GM21825 (cell line): Measurements from ENCODE around the gene WNT11.

Experiments used
- ATAC-seq: cut with Tn5 transposase; IDR thresholded peaks from one replicate; pipeline ENCODE4 v1.9.1; 2021; ENCODE audit warnings: mild to moderate bottlenecking, moderate library complexity; ENCODE audit not compliant: unreplicated experiment

WNT11 gene

DNA sequence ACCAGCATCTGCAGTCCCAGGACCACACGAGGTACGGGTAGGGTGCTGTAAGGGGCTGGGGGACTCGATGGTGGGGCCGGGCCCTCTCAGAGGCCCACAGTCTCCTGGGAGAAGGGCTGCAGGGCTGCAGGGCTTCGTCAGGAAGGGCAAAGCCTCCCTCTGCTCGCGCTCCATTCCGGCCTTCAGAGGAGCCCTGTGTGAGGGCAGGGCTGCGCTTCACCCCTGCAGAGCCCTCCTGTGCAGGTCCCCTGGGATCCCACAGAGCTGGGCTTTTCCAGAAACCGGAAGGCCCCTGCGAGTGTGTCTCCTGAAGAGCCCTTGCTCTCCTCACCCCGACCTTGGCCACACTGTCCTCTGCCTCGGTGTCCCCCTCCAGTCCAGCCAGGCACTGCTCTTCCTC, 27.2 kb downstream of the WNT11 start:
- no peak for ATAC-seq

DNA sequence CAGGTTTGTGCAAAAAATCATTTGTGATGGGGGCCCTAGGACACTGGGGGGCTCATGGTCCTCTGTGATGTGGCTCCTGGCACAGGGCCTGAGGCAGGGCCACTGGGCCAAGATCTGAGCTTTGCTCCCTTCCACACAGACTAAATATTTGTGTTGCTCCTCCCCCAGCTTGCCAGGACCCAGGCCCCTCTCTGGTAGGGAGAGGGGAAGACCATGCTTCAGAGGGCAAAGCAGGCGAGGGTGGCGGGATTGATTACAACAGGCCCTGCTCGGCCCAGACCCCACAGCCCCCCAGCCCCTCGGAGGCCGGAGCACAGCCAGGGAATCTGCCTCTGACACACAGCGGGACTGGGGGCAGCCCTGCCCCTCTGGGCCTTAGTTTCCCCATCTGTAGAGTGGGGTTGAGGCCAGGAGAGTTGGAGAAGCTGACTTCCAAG, 29.0 kb downstream of the WNT11 start:
- no peak for ATAC-seq

DNA sequence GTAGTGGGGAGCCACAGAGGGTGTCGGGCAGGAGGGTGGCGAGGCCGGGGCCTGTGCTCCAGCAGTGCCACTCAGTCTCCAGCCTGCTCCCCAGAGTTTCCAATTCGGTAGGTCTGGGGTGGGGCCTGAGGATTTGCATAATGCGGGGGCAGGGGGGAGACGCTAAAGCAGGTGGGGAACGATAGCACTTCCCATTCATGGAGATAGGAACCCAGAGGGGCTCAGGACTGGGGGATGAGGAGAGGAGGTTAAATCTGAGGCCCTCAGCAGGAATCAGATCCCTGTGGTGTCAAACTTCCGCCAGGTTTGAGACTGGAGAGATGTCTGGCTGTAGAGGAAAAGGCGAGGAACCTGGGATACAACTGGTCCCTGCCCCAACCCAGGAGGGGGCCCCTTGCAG, 29.8 kb downstream of the WNT11 start:
- ATAC-seq, result no peak

DNA sequence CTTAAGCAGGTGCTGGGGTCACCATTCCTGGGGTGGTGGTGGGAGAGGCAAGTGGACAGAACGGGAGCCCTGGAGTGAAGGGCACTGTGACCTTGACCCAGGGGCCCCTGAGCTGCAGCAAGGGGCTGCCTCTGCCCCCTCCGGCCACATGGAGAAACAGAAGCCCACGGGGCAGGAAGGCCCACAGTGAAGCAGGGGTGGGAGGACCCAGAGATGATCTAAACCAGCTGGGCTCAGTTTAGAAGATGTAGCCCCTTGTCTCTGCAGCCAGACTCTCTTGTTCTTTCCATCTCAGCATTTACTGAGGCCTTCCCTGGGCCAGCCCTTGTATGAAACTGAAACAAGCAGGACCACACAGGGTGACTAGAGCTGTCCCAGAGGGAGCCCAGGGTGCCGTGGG, 30.5 kb downstream of the WNT11 start:
- no peak for ATAC-seq

DNA sequence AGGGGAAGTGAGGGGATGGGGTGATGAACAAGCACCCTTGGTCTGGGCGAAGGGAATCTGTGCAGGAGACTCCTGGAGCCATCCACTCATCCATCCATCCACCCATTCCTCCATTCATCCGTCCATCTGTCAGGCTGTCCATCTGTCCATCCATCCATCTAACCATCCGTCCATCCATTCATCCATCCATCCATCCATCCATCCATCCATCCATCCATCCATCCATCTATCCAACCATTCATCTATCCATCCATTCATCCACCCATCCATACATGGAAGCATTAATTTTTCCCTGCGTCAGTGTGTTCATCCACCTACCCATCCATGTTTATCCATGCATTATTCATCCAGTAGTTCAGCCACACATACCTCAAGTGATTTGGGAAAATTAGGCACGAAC, 32.0 kb downstream of the WNT11 start:
- ATAC-seq, result no peak

DNA sequence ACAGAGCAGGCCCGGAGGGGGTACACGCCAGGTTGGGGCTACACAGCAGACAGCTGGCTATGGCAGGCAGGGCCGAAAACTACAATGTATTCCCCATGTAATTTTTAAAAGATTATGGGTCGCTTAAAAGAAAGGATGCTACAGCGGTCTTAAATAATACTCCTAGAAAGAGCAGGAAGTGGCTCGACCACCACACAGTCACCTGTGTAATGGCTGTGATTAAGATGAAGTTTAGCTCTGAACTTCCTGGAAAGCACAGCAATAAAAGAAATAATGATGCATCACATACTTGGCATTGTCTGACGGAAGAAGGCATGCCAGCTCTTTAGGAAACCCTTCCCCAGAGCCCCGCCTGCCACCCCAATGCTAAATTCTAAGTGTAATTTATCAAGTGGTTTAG, 32.6 kb downstream of the WNT11 start:
- ATAC-seq, result no peak

DNA sequence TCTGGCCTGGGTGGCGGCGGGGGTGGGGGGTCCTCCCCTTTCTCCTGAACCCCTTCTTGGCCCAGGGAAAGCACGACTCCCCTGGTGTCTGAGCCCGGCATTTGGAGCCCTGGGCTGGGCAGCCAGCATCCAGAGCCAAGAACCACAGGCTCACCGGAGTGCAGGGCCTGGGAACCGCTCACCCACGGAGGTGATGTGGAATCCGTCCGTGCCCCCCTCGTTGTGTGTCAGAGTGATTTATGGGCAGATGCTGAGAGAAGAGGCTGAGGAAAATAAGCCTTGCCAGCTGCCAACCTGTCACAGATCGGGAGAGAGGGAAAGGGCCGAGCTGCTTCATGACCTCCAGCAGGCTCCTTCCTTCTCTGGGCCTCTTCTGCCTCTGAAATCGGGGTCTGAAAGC, 33.7 kb downstream of the WNT11 start:
- ATAC-seq, result no peak

DNA sequence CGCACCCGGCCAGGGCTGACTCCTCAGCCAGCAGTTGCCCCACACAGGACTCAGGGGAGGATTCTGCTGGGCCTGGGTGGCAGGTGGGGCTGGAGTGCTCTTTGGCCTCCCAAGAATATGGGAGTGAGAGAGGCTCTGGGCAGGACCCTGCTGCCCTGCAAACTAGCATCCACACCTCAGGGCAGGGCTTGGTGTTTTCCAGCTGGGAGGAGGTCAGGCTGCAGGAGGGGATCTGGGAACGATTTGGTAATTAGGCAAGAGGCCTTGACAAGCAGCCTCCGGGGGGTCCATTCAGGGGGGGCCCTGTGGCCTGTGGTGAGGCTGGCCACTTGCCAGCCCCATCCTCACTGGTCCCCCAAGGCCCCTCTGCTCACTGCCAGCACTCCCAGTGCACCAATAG, 35.8 kb downstream of the WNT11 start:
- no peak for ATAC-seq

DNA sequence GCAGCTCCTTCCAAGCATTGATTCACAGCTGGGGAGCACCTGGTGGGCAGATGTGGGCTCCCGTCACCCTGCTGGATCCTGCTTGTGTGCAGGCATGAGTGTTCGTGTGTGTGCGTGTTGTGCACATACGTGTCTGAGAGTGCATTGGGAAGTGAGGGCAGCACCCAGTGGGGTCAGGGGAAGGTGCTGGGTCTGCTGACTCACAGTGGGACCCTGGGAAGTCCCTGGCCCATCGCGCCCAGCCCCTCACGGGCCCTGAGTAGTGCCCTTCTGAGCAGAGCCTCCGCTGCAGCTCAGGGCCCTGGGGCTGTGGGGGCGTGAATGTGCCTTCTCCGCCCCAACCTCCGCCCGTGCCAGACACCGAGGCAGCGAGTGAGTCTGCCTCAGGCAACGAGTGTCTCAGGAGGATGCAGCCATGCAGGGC, 36.8 kb downstream of the WNT11 start:
- peak; percentile 44 for ATAC-seq

DNA sequence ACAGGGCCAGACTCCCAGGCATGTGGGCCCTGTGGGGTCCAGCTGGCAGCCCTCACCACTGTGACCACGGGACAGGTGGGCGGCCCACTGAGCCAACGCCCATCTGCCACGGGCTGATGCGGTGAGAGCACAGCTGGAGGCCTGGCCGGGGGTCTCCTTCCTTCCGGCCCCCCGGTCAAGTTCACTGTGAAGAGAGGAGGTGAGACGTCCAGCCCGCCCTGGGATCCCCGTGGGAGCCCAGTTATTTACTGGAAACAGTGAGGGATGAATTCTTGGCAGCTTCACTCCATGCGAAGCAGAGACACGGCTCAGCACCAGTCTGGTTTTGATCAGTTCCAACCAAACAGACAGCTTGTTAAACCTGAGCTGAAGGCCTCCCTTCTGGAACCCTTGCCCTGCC, 38.7 kb downstream of the WNT11 start:
- no peak for ATAC-seq

DNA sequence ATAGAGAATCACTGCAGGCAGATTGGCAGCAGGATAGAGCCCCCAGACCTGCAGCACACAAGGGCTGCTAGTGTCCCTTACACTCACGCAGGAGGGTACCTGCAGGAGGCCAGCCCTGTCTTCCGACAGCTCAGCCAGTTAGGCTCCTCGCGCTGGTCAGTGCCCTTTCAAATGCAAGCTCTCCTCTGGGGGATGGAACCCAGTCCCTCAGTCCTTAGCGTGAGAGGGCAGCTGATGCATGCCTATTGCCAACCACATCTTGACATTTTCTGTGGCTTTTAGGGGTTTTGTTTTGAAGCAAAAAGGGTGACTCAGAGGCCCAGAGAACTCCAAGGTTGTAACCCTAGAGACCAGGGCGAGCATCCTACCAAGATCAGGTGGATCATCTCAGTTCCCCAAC, 40.0 kb downstream of the WNT11 start:
- ATAC-seq, result peak; percentile 62

DNA sequence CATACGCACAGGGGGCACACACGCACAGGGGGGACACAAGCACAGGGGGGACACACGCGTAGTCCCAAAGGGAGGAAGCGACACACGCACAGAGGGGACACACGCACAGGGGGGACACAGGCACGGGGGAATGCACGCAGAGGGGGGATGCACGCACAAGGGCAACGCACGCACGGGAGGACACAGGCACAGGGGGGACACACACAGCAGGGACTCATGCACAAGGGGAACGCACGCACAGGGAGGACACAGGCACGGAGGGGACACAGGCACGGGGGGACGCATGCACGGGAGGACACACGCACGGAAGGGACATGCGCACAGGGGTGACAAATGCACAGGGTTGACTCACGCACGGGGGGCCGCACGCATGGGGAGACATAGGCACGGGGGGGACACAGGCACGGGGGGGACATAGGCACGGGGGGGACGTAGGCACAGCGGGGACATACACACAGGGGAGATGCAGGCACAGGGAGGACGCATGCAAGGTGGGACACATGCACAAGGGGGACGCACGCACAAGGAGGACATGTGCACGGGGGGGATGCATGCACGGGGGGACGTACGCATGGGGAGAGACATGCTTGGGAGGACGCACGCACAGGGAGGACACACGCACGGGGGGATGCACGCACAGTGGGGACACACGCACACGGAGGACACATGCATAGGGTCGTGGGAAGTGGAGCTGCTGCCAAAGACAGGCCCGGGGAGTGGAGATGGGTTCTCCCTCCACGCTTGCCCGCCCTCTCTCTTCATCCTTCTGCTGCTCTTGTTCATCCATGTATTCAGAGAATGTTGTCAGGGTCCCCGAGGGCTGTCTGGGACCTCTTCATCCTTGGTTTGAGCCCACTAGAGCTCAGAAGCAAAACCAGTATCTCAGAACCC, 41.2 kb downstream of the WNT11 start:
- no peak for ATAC-seq

DNA sequence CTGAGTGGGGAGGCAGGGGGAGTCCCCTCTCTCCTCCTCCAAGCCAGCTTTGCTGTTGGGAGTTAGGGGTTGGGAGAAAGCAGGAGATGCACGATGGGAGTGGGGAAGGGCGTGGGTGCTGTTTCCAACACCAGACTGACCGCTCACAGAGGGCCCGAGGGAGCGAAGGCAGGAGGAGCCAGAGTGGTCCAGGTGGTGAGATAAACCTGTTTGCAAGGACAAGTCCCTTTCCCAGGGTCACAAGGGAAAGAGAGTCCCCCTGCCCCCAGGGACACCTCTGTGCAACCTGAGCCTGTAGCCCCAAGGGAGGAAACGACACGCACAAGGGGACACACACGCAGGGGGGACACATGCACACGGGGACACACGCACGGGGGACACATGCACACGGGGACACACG, 42.2 kb downstream of the WNT11 start:
- no peak for ATAC-seq

DNA sequence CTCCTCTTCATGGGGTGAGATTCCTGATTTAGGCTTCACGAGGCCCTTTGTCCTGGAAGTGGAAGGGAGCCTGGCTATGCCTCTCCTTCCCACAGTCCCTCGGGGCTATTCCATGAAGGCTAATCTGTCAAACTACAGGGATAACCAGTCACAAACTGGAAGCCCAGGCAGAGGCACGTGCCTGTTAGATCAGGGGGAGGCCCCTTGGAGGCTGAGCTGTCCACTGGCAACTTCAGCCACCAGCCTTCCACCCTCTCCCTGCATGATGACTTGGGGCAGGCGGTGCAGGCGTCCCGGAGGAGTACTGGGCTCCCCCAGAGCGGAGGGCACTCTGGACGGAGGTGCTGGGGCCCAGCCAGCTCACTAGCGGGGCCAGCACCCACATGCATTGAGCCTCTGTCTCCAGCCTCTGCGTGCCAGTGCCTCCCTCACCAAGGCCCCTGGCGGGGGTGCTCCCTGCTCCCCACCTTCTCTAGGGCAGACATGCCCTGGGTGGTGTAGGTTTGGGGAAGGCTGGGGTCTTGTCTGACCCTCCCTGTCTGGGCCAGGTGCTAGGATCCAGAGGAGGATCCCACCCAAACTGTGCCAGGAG, 42.9 kb downstream of the WNT11 start:
- no peak for ATAC-seq

DNA sequence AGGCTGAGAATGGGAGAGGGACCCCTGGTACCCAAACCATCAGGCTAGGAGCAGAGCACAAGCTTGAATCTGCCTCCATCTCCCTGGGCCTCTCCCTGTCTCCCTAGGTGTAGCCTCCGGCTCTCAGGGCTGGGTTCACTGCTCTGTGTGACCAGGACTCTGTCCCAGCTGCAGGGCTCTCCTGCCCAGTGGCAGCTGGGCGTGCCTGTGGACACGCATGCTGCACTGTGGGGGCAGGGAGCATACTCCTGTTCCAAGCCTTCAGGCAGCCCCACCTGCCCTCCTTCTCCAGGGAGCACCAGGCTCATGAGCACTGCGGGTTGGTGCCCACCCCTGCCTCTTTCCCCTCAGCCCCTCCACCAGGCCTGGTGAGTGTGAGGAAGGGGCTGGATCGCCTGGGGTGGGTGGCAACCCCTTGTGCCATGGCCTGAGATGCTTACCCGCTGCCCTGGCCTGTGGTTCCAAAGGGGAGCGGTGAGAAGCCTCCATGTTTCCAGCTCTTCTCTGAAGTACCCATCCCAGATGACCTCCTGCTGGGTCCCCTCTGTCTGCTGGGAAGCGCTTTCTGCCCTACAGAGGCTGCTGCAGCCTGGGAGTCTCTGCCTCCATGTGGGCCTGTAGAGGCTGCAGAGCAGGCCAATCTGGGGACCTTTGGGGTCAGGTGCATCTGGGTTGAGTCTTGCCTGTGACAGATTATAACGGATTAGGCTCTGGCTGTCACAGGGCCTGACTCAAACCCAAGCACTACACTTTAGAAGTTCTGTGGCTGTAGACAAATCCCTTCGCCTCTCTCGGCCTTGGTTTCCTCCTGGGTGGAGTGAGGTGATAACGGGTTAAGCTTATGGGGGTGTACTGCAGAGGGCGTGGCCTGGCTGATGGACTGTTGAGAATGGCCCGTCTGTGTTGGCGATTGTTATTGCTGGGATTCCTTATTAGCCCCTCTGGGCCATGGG, 43.7 kb downstream of the WNT11 start:
- ATAC-seq, result no peak

DNA sequence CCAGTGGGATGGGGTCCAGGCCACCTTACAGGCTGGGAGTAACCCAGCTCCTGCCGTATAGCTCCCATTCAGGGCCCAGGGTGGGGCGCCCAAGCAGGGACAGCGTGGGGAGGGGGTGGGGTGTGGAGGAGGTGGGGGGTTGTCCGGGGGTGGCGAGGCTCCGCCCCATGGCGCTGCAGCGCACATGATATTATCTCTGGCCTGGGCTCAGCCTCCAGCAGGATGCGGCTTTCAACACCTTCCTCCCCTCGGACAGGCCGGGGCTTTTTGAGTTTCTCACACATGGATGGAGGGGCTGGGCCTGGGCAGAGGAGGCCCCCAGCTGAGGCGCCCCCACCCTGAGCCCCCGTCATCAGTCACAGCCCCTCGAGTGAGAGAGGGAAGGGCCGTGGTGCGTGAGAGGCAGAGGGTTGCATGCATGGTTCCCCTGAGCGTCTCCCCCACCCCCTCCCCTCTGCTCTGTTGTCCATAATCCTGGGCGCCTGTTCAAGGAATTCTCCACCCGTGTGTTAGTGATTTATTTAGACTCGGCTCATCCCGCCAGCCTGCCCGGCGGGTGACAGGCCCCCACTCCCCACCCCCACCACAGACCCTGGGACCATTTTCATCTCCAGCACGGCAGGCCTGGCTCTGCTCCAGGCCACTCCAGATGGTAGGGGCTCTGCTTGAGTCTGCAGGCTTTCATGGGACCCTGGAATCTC, 44.9 kb downstream of the WNT11 start:
- ATAC-seq, result no peak

DNA sequence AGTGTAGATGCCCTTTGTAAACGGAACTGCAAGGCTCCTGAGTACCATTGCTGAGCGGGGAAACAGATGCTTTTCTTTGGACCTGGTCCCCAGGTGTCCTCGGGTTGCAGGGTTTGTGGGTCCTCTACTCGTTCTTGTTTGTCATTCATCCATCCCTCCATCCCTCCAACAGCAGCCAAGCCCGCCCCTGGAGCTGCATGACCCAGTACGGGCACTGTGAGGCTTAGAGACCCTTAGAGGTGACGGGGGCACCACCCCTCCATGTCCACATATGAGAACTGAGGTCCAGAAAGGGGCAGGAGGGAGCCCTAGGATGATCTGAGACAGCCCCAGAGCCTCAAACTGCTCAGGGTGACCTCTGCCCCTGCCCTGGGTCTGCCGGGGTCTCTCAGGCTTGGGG, 45.4 kb downstream of the WNT11 start:
- ATAC-seq, result no peak

DNA sequence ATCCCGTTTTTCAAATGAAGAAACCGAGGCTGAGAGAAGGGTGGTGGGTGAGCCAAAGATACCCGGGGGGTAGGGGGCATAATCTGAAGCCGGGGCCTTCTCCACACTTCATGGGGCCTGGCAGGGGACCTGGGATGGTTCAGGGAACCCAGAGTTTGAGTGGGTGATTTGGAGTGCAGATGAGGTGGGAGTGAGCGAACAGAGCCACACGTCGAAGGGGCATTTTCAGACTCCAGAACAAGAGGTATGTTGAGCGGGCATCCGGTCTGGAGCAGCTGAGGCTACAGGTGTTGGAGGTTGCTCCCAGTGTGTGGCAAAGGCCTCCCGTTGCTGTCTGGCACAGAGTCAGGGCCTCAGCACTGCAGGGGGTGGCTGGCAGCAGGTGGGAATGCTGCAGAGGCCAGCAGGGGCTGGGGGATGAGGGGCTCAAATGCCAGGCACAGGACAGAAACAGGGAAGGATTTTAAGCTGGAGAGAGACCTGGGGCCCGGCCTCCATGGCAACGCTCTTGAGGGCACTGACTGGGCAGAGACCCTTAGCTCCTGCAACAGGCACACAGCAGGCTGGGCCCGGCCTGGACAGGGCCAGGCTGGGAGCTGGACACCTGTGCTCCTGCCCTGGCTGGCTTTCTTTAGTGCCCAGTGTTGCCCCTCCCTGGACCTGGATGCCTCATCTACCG, 46.2 kb downstream of the WNT11 start:
- no peak for ATAC-seq

DNA sequence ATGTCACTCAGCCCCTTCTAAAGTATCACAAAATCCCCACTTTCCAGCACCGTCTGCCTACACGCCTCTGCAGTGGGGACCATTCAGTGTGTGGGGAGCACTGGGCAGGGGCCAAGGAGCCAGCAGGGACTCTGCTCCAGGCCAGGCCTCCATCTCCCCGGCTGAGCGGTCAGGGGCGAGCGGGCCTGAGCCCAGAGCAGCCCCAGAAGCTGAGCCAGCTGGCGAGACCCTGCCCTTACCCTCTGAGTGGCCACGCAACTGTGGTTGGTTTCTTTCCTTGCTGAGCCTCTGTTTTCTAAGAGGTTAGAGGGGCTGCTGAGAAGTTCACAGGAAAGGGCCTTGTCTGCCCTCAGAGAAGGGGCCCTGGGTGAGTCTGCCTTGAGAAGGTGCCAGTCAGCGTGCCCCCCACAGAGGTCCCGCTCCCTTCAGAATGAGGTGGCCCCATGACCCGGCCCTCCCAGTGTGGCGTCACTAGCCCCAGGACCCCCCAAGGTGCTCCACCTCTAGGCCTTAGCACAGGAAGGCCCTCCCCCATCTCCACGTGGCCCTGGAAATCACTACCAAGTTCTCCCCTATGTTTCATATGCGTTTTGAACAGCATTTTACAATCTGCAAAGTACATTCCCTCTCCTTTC, 46.9 kb downstream of the WNT11 start:
- ATAC-seq, result no peak
